SU-DHL-6 (cell line): Measurements from ENCODE around the gene EML4.

Experiments
- H2AFZ ChIP-seq: fragments of 200-600 bp; sonication (generic); 2 replicates; pipeline ENCODE4 v1.6.1; 2014; ENCODE audit warnings: low read depth, mild to moderate bottlenecking, moderate library complexity, mixed read lengths, antibody characterized with exemption, low read length; ENCODE audit not compliant: severe bottlenecking
- H3F3A ChIP-seq: fragments of 200-600 bp; shearing (Covaris generic); 2 replicates; pipeline ENCODE4 v1.6.0; 2016; ENCODE audit warnings: antibody characterized with exemption, mild to moderate bottlenecking; ENCODE audit not compliant: insufficient read depth
- H3K27ac ChIP-seq: fragments of 200-600 bp; sonication (generic); 2 replicates; pipeline ENCODE4 v1.5.1; 2016; ENCODE audit warnings: low read depth, mild to moderate bottlenecking, low read length, moderate library complexity, mixed read lengths
- H3K27me3 ChIP-seq: fragments of 200-600 bp; sonication (generic), shearing (Covaris generic); 2 replicates; pipeline ENCODE4 v1.6.0; 2014; ENCODE audit warnings: mild to moderate bottlenecking, low read length
- H3K36me3 ChIP-seq: fragments of 200-600 bp; sonication (generic); 2 replicates; pipeline ENCODE4 v1.6.1; 2014; ENCODE audit warnings: mild to moderate bottlenecking, low read length, mixed read lengths
- H3K4me2 ChIP-seq: fragments of 300-600, 200-600 bp; shearing (Covaris generic), sonication (generic); 2 replicates; pipeline ENCODE4 v1.6.0; 2014; ENCODE audit warnings: low read length, low read depth, mild to moderate bottlenecking; ENCODE audit not compliant: poor library complexity, severe bottlenecking
- H3K4me3 ChIP-seq: fragments of 200-600 bp; sonication (generic); 2 replicates; pipeline ENCODE4 v1.5.1; 2014; ENCODE audit warnings: antibody characterized with exemption, low read length, mild to moderate bottlenecking, mixed read lengths; ENCODE audit not compliant: insufficient read depth, poor library complexity, severe bottlenecking
- H3K79me2 ChIP-seq: fragments of 200-600 bp; sonication (generic); 2 replicates; pipeline ENCODE4 v1.6.1; 2014; ENCODE audit warnings: mild to moderate bottlenecking, low read length, moderate library complexity; ENCODE audit not compliant: insufficient read depth
- H3K9ac ChIP-seq: fragments of 200-600 bp; sonication (generic); 2 replicates; pipeline ENCODE4 v1.7.0; 2014; ENCODE audit warnings: mild to moderate bottlenecking, low read length
- H3K9me2 ChIP-seq: fragments of 200-600 bp; sonication (generic); replicated peaks from 2 replicates; pipeline ENCODE4 v1.6.1; 2014; ENCODE audit warnings: low read length; ENCODE audit not compliant: insufficient read depth
- H3K9me3 ChIP-seq: fragments of 200-600 bp; sonication (generic); 2 replicates; pipeline ENCODE4 v1.6.1; 2014; ENCODE audit warnings: low read length, mixed read lengths; ENCODE audit not compliant: insufficient read depth
- H4K20me1 ChIP-seq: fragments of 200-600 bp; sonication (generic); 2 replicates; pipeline ENCODE4 v1.6.1; 2014; ENCODE audit warnings: low read depth, mild to moderate bottlenecking, antibody characterized with exemption, low read length, moderate library complexity, mixed read lengths
- EZH2phosphoT487 ChIP-seq: fragments of 200-600 bp; sonication (generic), shearing (Covaris generic); conservative IDR thresholded peaks from 2 replicates; pipeline ENCODE4 v1.6.1; 2018; ENCODE audit warnings: mild to moderate bottlenecking, antibody characterized with exemption, low read length, moderate library complexity, mixed read lengths
- TF ChIP-seq, protein P1 (sequence below): fragments of 200-600 bp; sonication (generic); IDR thresholded peaks from one replicate; pipeline ENCODE4 v1.5.1; 2017; ENCODE audit warnings: antibody characterized with exemption, mild to moderate bottlenecking, low read length, moderate library complexity; ENCODE audit not compliant: insufficient read depth, poor library complexity, severe bottlenecking

Gene EML4

DNA sequence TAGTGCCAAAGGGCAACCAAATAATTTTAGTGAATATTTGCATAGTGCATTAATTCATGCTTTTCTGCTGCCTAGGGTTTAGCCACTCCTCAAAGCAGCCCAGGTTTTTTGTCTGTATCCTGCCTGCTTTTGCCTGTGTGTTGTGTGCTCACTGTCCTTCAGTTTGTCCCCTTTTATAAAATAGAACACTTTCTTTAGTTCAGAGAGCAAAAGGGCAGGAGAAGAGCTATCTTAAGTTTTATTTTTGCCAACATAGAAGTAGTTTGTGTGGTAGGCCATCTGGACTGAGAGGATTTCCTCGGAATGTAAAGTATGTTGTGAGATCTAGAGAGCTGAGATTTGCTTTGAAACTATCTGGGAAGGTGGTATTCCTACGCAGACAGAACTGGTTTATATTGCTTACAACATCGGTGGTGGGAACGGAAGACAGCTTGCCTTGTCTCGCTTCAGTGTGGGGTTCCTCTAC, 64.9 kb downstream of the EML4 start:
- Histone ChIP-seq H3F3A (no peaks in the 10 kb centered on the region), H4K20me1 (peaks cover 16% of the 10 kb centered on the region; the same call in 1 of the 2 replicates), H3K79me2 (peaks cover 30% of the 10 kb centered on the region; the same call in 1 of the 2 replicates), H3K36me3 (no peaks in the 10 kb centered on the region), H2AFZ (no peak overlapping the region), H3K4me3 (no peak overlapping the region), H3K9ac (no peak overlapping the region), H3K27ac (no peak overlapping the region), H3K9me2 (no peaks in the 10 kb centered on the region), H3K27me3 (no peaks in the 10 kb centered on the region), H3K4me2 (no peak overlapping the region), H3K9me3 (no peaks in the 10 kb centered on the region)
- TF ChIP-seq, protein P1, sequence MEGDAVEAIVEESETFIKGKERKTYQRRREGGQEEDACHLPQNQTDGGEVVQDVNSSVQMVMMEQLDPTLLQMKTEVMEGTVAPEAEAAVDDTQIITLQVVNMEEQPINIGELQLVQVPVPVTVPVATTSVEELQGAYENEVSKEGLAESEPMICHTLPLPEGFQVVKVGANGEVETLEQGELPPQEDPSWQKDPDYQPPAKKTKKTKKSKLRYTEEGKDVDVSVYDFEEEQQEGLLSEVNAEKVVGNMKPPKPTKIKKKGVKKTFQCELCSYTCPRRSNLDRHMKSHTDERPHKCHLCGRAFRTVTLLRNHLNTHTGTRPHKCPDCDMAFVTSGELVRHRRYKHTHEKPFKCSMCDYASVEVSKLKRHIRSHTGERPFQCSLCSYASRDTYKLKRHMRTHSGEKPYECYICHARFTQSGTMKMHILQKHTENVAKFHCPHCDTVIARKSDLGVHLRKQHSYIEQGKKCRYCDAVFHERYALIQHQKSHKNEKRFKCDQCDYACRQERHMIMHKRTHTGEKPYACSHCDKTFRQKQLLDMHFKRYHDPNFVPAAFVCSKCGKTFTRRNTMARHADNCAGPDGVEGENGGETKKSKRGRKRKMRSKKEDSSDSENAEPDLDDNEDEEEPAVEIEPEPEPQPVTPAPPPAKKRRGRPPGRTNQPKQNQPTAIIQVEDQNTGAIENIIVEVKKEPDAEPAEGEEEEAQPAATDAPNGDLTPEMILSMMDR: no peak
- TF ChIP-seq EZH2phosphoT487: no peak

DNA sequence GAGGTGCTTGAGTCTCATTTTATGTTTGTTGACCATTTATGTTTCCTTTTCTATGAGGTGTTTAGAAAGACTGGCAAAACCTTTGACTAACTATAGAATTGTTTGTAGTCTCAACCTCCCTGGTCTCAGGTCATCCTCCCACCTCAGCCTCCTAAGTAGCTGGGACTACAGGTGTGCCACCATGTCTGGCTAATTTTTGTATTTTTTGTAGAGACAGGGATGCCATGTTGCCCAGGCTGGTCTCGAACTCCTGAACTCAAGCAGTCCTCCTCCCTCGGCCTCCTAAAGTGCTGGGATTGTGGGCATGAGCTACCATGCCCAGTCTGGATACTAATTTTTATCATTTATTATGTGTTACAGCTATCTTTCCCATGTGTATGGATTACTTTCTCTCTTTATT, 67.8 kb downstream of the EML4 start:
- H4K20me1 ChIP-seq: peaks cover 23% of the 10 kb centered on the region; the same call in 1 of the 2 replicates
- H3K27ac ChIP-seq: no peak overlapping the region
- no peaks in the 10 kb centered on the region for H3K9me3 ChIP-seq
- no peaks in the 10 kb centered on the region for H3K27me3 ChIP-seq
- no peak overlapping the region for H2AFZ ChIP-seq
- no peak overlapping the region for H3K9ac ChIP-seq
- H3K79me2 ChIP-seq: peaks cover 40% of the 10 kb centered on the region; the same call in 1 of the 2 replicates
- no peaks in the 10 kb centered on the region for H3K9me2 ChIP-seq
- TF ChIP-seq, protein P1: no peak
- no peak for TF ChIP-seq EZH2phosphoT487
- no peak overlapping the region for H3K4me3 ChIP-seq
- H3F3A ChIP-seq: no peaks in the 10 kb centered on the region
- H3K36me3 ChIP-seq: no peaks in the 10 kb centered on the region
- no peak overlapping the region for H3K4me2 ChIP-seq

DNA sequence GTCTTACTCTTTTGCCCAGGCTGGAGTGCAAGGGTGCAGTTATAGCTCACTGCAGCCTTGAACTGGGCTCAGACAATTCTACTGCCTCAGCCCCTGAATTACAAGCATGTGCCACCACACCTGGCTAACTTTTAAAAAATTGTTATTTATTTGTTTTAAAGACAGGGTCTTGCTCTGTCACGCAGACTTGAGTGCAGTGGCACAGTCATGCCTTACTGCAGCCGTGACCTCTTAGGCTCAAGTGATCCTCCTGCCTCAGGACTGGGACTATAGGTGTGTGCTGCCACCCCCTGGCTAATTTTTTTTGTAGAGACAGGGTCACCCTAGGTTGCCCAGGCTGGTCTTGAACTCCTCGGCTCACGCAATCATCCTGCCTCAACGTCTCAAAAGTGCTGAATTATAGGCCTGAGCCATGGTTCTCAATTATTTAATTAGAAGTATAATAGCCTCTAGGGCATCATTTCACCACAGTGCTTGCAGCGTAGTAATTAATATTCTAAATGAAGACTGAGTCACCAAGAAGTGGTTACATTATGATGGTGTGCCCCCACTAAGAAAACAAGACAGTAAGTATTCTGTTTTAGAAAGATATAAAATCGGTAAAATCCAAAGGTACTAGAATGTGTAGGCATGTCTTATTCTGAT, 69.6 kb downstream of the EML4 start:
- H3K4me3 ChIP-seq: no peak overlapping the region
- H3K36me3 ChIP-seq: no peaks in the 10 kb centered on the region
- H3K9ac ChIP-seq: no peak overlapping the region
- H3K4me2 ChIP-seq: no peak overlapping the region
- no peak overlapping the region for H3K27ac ChIP-seq
- no peaks in the 10 kb centered on the region for H3K9me2 ChIP-seq
- H4K20me1 ChIP-seq: peaks cover 23% of the 10 kb centered on the region; the same call in 1 of the 2 replicates
- H3F3A ChIP-seq: no peaks in the 10 kb centered on the region
- H3K27me3 ChIP-seq: no peaks in the 10 kb centered on the region
- no peak overlapping the region for H2AFZ ChIP-seq
- no peak for TF ChIP-seq EZH2phosphoT487
- TF ChIP-seq, protein P1: peak; percentile 24
- no peaks in the 10 kb centered on the region for H3K9me3 ChIP-seq
- H3K79me2 ChIP-seq: peaks cover 43% of the 10 kb centered on the region; the same call in 1 of the 2 replicates
